NB4 (cell line): ENCODE results near the gene FAM83F.
A peak's percentile ranks its signal among the peaks of the same experiment; 100 is the strongest.
"Not testable (repeated sequence)": the region's sequence is repeated elsewhere in the genome, so short reads cannot be mapped to it uniquely, and the experiment has no call there.

Experiments used
- DNase-seq: peaks from one replicate; pipeline ENCODE4 v3.0.0; 2010; ENCODE audit warnings: low read depth
- H3K4me3 ChIP-seq: one replicate; pipeline ENCODE4 v1.5.1; 2011; ENCODE audit warnings: mild to moderate bottlenecking, low read depth, low read length, moderate library complexity
- CTCF ChIP-seq: IDR thresholded peaks from one replicate; pipeline ENCODE4 v1.5.1; 2012; ENCODE audit warnings: low read depth, low read length
- MYC ChIP-seq: IDR thresholded peaks from 2 replicates; pipeline ENCODE4 v1.6.1; 2011; ENCODE audit warnings: low read depth, low read length
- POLR2A ChIP-seq: IDR thresholded peaks from 2 replicates; pipeline ENCODE4 v1.6.1; 2011; ENCODE audit warnings: mild to moderate bottlenecking; ENCODE audit not compliant: insufficient read length; ENCODE audit errors: extremely low read depth
- TF ChIP-seq, protein P1 (sequence below): IDR thresholded peaks from 2 replicates; pipeline ENCODE4 v1.6.1; 2011; ENCODE audit warnings: low read depth, low read length

FAM83F gene

DNA sequence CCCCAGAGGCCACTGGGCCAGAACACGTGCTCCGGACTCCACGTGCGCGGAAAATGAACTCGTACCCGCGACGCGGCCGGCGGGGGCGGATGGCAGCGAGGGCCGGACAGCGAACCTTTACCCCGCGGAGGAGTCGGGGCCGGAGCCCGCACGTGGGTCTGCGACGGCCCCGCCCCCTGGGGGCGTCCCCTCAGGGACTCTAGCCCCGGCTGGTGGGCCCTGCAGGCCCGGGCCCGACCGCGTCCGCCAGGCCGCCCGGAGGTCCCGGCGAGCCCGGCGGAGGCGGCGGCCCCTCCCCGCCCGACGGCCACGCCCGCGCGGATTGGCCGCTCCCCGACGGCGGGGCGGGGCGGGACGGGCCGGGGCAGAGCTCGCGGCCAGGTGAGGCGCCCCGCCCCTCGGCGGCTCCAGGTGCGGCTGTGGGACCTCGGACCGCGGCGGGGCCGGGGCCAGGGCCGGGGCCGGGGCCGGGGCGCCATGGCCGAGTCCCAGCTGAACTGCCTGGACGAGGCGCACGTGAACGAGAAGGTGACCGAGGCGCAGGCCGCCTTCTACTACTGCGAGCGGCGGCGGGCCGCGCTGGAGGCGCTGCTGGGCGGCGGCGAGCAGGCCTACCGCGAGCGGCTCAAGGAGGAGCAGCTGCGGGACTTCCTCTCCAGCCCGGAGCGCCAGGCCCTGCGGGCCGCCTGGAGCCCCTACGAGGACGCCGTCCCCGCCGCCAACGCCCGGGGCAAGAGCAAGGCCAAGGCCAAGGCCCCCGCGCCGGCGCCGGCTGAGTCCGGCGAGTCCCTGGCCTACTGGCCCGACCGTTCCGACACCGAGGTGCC, at the start of gene FAM83F:
Gene FAM83F (plus strand): TSS at position 389 of the 827 bp plus-strand sequence. CDS start 89 bp downstream, at position 478.
- no peak within 1 kb of the TSS for H3K4me3 ChIP-seq
- no peak for TF ChIP-seq MYC
- no peak for TF ChIP-seq POLR2A
- TF ChIP-seq CTCF: no peak
- TF ChIP-seq, protein P1, sequence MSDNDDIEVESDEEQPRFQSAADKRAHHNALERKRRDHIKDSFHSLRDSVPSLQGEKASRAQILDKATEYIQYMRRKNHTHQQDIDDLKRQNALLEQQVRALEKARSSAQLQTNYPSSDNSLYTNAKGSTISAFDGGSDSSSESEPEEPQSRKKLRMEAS: no peak
- DNase-seq: no peak

DNA sequence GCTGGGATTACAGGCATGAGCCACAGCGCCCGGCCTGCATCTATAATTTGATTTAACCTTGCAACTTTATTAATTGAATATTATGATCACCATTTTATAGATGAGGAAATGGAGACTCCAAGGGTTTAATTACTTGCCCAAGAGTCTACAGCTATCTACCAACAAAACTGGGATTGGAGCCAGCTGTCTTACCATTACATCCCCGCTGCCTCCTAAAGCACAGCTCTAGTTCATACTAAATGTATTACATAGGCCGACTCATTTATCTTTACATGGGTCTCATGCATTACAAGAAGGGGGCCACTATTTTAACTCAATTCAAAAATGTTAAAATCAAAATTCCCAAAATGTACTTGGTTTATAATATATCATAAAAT, 48.6 kb upstream of the FAM83F start:
- TF ChIP-seq, protein P1: no peak
- TF ChIP-seq POLR2A: no peak
- TF ChIP-seq CTCF: no peak
- DNase-seq: no peak

DNA sequence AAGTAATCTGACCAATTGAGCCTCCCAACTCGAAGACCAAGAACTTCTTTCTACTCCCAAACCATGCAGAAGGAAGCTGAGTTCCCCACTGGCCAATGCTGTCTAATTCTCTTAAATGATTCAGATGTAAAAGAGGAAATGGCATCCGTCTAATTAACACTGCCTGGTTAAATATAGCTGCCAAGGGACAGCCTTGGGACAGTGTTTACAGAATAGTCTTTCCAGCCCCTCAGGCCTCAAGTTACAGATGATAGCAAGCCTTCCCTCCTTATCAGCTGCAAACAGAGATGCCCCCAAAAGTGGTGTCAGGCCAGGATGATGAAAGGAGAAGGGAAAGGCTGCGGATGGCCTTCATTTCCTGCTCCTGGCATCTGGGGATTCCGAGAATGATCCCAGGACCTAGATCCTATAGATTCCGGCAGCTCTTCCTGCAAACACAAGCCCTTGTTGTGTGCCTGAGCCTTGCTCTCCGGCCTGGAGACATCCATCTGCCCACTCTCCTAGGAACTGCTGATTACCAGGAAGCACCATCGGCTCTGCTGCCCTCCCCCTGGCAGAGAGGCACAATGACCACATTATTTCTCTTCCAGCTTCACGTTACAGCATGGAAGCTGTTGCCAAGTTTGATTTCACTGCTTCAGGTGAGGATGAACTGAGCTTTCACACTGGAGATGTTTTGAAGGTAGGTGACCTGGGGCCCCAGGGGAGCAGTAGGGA, 48.1 kb upstream of the FAM83F start:
- no peak overlapping the region for H3K4me3 ChIP-seq
- DNase-seq: peak; percentile 38
- no peak for TF ChIP-seq POLR2A
- no peak for TF ChIP-seq CTCF
- TF ChIP-seq MYC: no peak
- TF ChIP-seq, protein P1: no peak

More for the DNA sequence above, 48.6 kb upstream of the FAM83F start:
- H3K4me3 ChIP-seq: no peak overlapping the region

DNA sequence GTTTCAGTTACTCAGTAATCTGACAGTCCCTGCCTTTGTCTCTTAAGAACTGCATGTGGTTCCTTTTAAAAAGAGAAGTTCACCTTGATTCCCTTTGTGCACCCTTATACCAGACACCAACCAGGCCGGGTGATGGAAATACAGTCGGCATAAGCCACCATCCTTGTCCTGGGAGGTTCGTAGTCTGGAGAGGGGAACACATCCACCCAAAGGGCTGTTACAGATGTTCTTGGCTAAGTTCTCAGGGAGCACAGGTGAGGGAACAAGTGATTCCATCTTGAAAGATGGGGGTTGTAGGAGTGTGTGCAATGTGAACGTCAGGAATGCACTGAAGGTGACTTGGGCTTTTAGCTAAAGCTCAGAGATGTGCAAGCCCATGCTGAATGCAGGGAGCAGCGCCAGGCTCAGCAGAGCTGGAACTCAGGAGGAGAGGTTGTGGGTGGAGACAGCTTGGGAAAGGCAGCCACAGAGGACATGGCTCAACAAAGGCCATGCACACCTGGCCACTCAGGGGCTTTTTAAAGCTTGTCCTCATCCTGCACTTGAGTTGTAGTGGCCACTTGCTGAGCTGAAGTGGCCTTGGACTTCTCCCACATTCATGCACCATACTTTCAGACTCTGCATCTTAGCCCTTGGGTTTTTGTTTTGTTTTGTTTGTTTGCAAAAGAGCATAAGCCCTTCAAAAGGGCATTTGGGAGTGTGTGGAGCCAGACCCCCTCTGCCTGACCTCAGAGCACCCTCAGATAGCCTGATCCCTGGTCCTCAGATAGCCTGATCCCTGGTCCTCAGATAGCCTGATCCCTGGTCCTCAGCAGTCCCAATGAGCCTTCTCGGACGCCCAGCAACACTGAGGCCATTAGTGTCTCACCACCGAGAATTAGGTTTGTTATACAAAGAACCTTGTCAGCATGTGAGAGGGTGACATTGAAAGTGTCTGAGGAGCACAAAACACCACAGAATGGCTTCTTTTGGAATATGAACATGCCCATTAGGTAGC, 47.2 kb upstream of the FAM83F start:
- H3K4me3 ChIP-seq: no peak overlapping the region
- no peak for DNase-seq
- TF ChIP-seq POLR2A: no peak
- TF ChIP-seq MYC: no peak
- no peak for TF ChIP-seq CTCF
- TF ChIP-seq, protein P1: no peak

- no peak for DNase-seq
- TF ChIP-seq MYC (no peak), CTCF (no peak)
- TF ChIP-seq, protein P1: no peak
- H3K4me3 ChIP-seq: no peak overlapping the region
Measured at GRCh38 chr22:39949964-39950737, 44.6 kb upstream of the FAM83F start.

DNA sequence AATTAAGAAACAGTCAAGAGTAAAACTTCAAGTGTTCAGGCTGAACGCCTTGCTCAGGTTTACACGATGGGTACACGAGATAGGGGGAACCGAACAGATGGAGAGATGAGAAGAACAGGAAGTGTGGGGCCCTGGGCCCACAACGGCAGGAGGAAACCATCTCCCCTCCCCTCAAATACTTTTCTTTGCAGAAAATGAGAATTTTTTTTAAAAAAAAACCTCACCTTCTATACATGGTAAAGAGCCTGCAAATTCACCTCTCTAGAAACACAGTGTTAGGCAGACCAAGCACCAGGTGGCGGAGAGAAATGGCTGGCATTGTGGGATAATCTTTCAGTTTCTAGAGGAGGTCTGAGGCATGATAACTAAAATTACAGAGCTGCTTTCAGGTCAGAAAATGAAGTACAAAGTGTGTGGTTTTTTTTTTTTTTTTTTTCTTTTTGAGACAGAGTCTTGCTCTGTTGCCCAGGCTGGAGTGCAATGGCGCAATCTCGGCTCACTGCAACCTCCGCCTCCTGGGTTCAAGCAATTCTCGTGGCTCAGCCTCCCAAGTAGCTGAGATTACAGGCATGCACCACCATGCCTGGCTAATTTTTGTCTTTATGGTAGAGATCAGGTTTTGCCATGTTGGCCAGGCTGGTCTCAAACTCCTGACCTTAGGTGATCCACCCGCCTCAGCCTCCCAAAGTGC, 43.0 kb upstream of the FAM83F start:
- H3K4me3 ChIP-seq, DNase-seq: not testable (repeated sequence)
